SK-N-SH (cell line): Measurements from ENCODE around the gene TMUB1.

ENCODE experiments used
- CTCF ChIP-seq: fragments of 200-600 bp; sonication (generic); IDR thresholded peaks from 2 replicates; pipeline ENCODE4 v1.6.1; 2017; ENCODE audit warnings: antibody characterized with exemption, mild to moderate bottlenecking, moderate library complexity
- EZH2phosphoT487 ChIP-seq: fragments of 200-600 bp; sonication (generic); IDR thresholded peaks from 2 replicates; pipeline ENCODE4 v1.6.1; 2017; ENCODE audit warnings: low read depth, mixed run types, mild to moderate bottlenecking, antibody characterized with exemption, moderate library complexity, borderline replicate concordance
- RFX5 ChIP-seq: IDR thresholded peaks from 2 replicates; pipeline ENCODE4 v1.6.1; 2012; ENCODE audit warnings: mild to moderate bottlenecking, improper control_type of control experiment, low read length
- RXRA ChIP-seq: IDR thresholded peaks from 2 replicates; pipeline ENCODE4 v1.4.0; 2012; ENCODE audit warnings: low read depth, mild to moderate bottlenecking, borderline replicate concordance
- TAF1 ChIP-seq: IDR thresholded peaks from 2 replicates; pipeline ENCODE4 v1.6.1; 2012; ENCODE audit warnings: low read depth, mild to moderate bottlenecking, low read length, moderate library complexity, borderline replicate concordance
- TF ChIP-seq, protein P1 (sequence below): IDR thresholded peaks from 2 replicates; pipeline ENCODE4 v1.4.0; 2012; ENCODE audit warnings: low read depth
- TF ChIP-seq, protein P2 (sequence below): IDR thresholded peaks from 2 replicates; pipeline ENCODE4 v1.6.1; 2012; ENCODE audit warnings: mild to moderate bottlenecking, low read depth, low read length, moderate library complexity

- TF ChIP-seq CTCF, result no peak
- TF ChIP-seq, protein P1, sequence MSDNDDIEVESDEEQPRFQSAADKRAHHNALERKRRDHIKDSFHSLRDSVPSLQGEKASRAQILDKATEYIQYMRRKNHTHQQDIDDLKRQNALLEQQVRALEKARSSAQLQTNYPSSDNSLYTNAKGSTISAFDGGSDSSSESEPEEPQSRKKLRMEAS, result no peak
- TF ChIP-seq RFX5, result no peak
- TF ChIP-seq EZH2phosphoT487, result no peak
- no peak for TF ChIP-seq RXRA
- TF ChIP-seq, protein P2, sequence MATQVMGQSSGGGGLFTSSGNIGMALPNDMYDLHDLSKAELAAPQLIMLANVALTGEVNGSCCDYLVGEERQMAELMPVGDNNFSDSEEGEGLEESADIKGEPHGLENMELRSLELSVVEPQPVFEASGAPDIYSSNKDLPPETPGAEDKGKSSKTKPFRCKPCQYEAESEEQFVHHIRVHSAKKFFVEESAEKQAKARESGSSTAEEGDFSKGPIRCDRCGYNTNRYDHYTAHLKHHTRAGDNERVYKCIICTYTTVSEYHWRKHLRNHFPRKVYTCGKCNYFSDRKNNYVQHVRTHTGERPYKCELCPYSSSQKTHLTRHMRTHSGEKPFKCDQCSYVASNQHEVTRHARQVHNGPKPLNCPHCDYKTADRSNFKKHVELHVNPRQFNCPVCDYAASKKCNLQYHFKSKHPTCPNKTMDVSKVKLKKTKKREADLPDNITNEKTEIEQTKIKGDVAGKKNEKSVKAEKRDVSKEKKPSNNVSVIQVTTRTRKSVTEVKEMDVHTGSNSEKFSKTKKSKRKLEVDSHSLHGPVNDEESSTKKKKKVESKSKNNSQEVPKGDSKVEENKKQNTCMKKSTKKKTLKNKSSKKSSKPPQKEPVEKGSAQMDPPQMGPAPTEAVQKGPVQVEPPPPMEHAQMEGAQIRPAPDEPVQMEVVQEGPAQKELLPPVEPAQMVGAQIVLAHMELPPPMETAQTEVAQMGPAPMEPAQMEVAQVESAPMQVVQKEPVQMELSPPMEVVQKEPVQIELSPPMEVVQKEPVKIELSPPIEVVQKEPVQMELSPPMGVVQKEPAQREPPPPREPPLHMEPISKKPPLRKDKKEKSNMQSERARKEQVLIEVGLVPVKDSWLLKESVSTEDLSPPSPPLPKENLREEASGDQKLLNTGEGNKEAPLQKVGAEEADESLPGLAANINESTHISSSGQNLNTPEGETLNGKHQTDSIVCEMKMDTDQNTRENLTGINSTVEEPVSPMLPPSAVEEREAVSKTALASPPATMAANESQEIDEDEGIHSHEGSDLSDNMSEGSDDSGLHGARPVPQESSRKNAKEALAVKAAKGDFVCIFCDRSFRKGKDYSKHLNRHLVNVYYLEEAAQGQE, result no peak
- no peak for TF ChIP-seq TAF1
Measured at GRCh38 chr7:151088856-151089699, 5.8 kb upstream of the TMUB1 start.
